ENCODE data around the gene SPRTN. TPM values are rescaled to one million over a fixed set of nuclear protein-coding genes. Genes with fewer than 3 reads are reported as not detected.

The SPRTN gene
- polyA plus RNA-seq, 1 of the 3 experiments (the other 2 are of a cell fraction): 17.3 TPM

DNA sequence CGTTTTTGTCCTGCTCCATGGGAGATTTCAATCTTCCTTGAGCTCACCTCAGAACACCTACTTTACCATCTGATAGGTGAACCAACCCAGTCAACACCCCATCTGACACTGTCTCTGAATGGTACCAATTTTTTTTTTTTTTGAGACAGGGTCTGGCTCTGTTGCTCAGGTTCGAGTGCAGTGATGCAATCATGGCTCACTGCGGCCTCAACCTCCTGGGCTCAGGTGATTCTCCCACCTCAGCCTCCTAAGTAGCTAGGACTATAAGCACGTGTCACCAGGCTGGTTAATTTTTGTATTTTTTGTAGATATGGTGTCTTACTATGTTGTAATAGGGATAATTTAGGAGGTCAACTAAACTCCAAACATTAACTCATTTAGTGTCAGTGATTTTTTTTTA is 36.3 kb downstream of the SPRTN start:
- H3K27me3 ChIP-seq (ENCODE audit: insufficient read depth): no peaks in the 10 kb centered on the region
- H3K79me2 ChIP-seq (ENCODE audit: insufficient read depth): peaks cover 75% of the 10 kb centered on the region
- no peak overlapping the region for H3K4me3 ChIP-seq (ENCODE audit: low read depth in 2 of 2, low read length in 1 of 2)
- H4K20me1 ChIP-seq (ENCODE audit: insufficient read depth): peaks cover 15% of the 10 kb centered on the region; the same call in 1 of the 2 replicates
- no peaks in the 10 kb centered on the region for H3K9me2 ChIP-seq
- H3K4me1 ChIP-seq (ENCODE audit: control insufficient read depth in 1 of 2, insufficient read depth in 2 of 2, low read depth in 1 of 2, low read length in 1 of 2): peaks cover 0 to 2% of the 10 kb centered on the region in 2 experiments; a peak in 2 of 4 replicates
- no peaks in the 10 kb centered on the region for H3K9me3 ChIP-seq
- no peak overlapping the region for H3K27ac ChIP-seq (ENCODE audit: low read depth in 2 of 2, low read length in 1 of 2)
- H3K4me2 ChIP-seq: no peak overlapping the region
- H3K36me3 ChIP-seq (replicated peaks in 1 of 2; ENCODE audit: control insufficient read depth in 1 of 2, insufficient read depth in 2 of 2, low read length in 1 of 2): peaks cover 11% of the 10 kb centered on the region in 2 experiments
- H3F3A ChIP-seq (replicated peaks; ENCODE audit: insufficient read depth): no peaks in the 10 kb centered on the region
- TF ChIP-seq TEAD4 (IDR thresholded peaks at IDR 0.05; ENCODE audit: borderline replicate concordance, insufficient read depth): no peak
- TF ChIP-seq GATA2 (CRISPR knock-in tag; IDR thresholded peaks at IDR 0.05): no peak
- no peak for TF ChIP-seq EP300 (IDR thresholded peaks at IDR 0.05; ENCODE audit: borderline replicate concordance in 1 of 2, low read depth in 1 of 2, low read length in 1 of 2)
- TF ChIP-seq EZH2phosphoT487 (IDR thresholded peaks at IDR 0.05; ENCODE audit: borderline replicate concordance, low read depth): no peak
- no peak for TF ChIP-seq RFX5 (IDR thresholded peaks at IDR 0.05; ENCODE audit: low read length)
- TF ChIP-seq, protein P1, sequence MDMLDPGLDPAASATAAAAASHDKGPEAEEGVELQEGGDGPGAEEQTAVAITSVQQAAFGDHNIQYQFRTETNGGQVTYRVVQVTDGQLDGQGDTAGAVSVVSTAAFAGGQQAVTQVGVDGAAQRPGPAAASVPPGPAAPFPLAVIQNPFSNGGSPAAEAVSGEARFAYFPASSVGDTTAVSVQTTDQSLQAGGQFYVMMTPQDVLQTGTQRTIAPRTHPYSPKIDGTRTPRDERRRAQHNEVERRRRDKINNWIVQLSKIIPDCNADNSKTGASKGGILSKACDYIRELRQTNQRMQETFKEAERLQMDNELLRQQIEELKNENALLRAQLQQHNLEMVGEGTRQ (IDR thresholded peaks at IDR 0.05; ENCODE audit: borderline replicate concordance, low read depth, low read length): no peak
- TF ChIP-seq NFIC (IDR thresholded peaks at IDR 0.05; ENCODE audit: borderline replicate concordance): no peak
- TF ChIP-seq ELF1 (IDR thresholded peaks at IDR 0.05): no peak
- TF ChIP-seq, protein P2, sequence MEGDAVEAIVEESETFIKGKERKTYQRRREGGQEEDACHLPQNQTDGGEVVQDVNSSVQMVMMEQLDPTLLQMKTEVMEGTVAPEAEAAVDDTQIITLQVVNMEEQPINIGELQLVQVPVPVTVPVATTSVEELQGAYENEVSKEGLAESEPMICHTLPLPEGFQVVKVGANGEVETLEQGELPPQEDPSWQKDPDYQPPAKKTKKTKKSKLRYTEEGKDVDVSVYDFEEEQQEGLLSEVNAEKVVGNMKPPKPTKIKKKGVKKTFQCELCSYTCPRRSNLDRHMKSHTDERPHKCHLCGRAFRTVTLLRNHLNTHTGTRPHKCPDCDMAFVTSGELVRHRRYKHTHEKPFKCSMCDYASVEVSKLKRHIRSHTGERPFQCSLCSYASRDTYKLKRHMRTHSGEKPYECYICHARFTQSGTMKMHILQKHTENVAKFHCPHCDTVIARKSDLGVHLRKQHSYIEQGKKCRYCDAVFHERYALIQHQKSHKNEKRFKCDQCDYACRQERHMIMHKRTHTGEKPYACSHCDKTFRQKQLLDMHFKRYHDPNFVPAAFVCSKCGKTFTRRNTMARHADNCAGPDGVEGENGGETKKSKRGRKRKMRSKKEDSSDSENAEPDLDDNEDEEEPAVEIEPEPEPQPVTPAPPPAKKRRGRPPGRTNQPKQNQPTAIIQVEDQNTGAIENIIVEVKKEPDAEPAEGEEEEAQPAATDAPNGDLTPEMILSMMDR (IDR thresholded peaks at IDR 0.05): no peak
- TF ChIP-seq RXRA (IDR thresholded peaks at IDR 0.05; ENCODE audit: borderline replicate concordance, low read depth): no peak
- ChIA-PET CTCF (interaction anchor here (1.2 kb wide), 2 partner anchors 17 to 216 kb away, joined by 3 to 4 read pairs; no protein-coding TSS in a partner anchor), POLR2A (no interaction called here)
- no peak overlapping the region for H2AFZ ChIP-seq (ENCODE audit: low read depth)
- no peak for DNase-seq
- no peak overlapping the region for H3K9ac ChIP-seq
- 97% methylated on average over 4 of the region's 4 CpGs for WGBS (ENCODE audit: low lambda C conversion rate)

DNA sequence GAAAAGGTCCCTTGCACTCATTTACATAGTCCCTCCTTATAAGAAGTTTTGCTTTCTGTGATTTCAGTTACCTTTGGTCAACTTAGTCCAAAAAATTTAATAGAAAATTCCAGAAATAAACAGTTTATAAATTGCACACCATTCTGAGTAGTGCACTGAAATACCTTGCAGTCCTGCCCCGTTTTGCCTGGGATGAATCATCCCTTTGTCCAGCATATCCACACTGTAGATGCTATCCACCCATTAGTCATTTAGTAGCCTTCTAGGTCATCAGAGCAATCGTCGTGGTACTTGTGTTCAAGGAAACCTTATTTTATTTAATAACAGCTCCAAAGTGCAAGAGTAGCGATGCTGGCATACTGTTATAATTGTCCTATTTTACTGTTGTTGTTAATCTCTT is 38.0 kb downstream of the SPRTN start:
- H3K79me2 ChIP-seq (ENCODE audit: insufficient read depth): peaks cover 92% of the 10 kb centered on the region
- no peak overlapping the region for H3K4me2 ChIP-seq
- H3K27ac ChIP-seq (ENCODE audit: low read depth in 2 of 2, low read length in 1 of 2): no peak overlapping the region
- peaks cover 20% of the 10 kb centered on the region; the same call in 1 of the 2 replicates for H4K20me1 ChIP-seq (ENCODE audit: insufficient read depth)
- no peaks in the 10 kb centered on the region for H3F3A ChIP-seq (replicated peaks; ENCODE audit: insufficient read depth)
- H3K4me1 ChIP-seq (ENCODE audit: control insufficient read depth in 1 of 2, insufficient read depth in 2 of 2, low read depth in 1 of 2, low read length in 1 of 2): peaks cover 0 to 2% of the 10 kb centered on the region in 2 experiments; a peak in 2 of 4 replicates
- TF ChIP-seq JUND (IDR thresholded peaks at IDR 0.05) (peak; percentile 22; the same call in 1 of the 2 replicates), FOSL2 (IDR thresholded peaks at IDR 0.05; ENCODE audit: borderline replicate concordance, low read depth) (peak; percentile 31; the same call in 1 of the 2 replicates), TAF1 (IDR thresholded peaks at IDR 0.05; ENCODE audit: borderline replicate concordance, low read depth, low read length) (no peak), SMC3 (IDR thresholded peaks at IDR 0.05; ENCODE audit: low read depth, low read length) (no peak), TEAD4 (IDR thresholded peaks at IDR 0.05; ENCODE audit: borderline replicate concordance, insufficient read depth) (no peak), FOXM1 (IDR thresholded peaks at IDR 0.05; ENCODE audit: low read depth) (no peak), GABPA (IDR thresholded peaks at IDR 0.05; ENCODE audit: low read depth) (no peak)
- TF ChIP-seq, protein P3, sequence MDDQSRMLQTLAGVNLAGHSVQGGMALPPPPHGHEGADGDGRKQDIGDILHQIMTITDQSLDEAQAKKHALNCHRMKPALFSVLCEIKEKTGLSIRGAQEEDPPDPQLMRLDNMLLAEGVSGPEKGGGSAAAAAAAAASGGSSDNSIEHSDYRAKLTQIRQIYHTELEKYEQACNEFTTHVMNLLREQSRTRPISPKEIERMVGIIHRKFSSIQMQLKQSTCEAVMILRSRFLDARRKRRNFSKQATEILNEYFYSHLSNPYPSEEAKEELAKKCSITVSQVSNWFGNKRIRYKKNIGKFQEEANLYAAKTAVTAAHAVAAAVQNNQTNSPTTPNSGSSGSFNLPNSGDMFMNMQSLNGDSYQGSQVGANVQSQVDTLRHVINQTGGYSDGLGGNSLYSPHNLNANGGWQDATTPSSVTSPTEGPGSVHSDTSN (IDR thresholded peaks at IDR 0.05): no peak
- H3K9me3 ChIP-seq: no peaks in the 10 kb centered on the region
- H2AFZ ChIP-seq (ENCODE audit: low read depth): no peak overlapping the region
- ChIA-PET CTCF (interaction anchor here (1.5 kb wide), 1 partner anchor 227 kb away, joined by 3 read pairs; no protein-coding TSS in a partner anchor), POLR2A (no interaction called here)
- 64% methylated on average over 4 of the region's 4 CpGs for WGBS (ENCODE audit: low lambda C conversion rate)
- H3K27me3 ChIP-seq (ENCODE audit: insufficient read depth): no peaks in the 10 kb centered on the region
- H3K36me3 ChIP-seq (replicated peaks in 1 of 2; ENCODE audit: control insufficient read depth in 1 of 2, insufficient read depth in 2 of 2, low read length in 1 of 2): peaks cover 0 to 4% of the 10 kb centered on the region in 2 experiments
- no peak overlapping the region for H3K9ac ChIP-seq
- H3K9me2 ChIP-seq: no peaks in the 10 kb centered on the region
- H3K4me3 ChIP-seq (ENCODE audit: low read depth in 2 of 2, low read length in 1 of 2): no peak overlapping the region
- no peak for DNase-seq
